GM19351 (cell line): Measurements from ENCODE around the gene SYNE3.

Experiments used
- ATAC-seq: cut with Tn5 transposase; IDR thresholded peaks from one replicate; pipeline ENCODE4 v1.9.1; 2021; ENCODE audit warnings: mild to moderate bottlenecking, moderate library complexity; ENCODE audit not compliant: unreplicated experiment

SYNE3 gene

DNA sequence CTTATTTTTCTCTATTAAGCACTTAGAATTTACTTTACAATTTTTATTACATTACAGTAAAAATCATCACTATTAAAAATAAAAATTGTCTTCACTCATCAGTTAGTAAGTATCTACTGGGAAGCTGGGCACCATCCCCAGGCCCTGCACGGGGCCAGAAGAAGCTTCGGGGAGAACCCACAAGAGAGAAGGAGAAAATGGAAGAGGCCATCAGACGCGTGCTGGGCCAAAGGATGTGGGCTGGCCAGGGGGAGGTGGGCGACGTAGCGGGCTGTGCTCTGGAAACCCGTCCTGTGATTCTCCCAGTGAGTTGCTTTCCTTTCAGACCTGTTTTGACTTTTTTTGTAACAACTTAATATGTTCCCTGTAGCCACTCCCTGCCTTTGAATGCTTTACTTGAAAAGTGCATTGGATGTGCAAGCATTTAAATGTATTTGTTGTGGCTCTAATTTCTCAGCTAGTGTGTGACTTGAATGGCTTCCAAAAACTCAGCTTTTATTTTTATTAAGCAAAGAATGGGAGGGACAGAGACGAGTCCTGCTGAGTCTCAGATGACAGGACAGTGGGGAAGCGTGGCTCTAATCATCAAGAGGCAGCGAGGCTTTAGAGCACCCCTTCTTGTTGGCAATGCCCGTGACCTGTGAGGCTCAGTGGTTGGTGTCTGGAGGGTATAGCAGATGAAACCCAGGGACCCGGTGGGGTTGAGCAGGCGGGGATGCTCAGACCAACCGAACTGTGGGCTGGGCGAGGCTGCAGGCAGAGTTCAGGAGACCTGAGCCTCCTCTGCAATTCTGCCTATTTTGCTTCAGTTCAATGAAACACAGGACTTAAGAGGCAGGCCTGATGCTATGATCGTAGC, 38.8 kb downstream of the SYNE3 start:
- ATAC-seq, result no peak

GRCh38 chr14:95476747-95477146, 39.7 kb downstream of the SYNE3 start:
- ATAC-seq, result no peak

- ATAC-seq, result no peak
These were observed 40.8 kb downstream of the SYNE3 start for GRCh38 chr14:95475540-95476240.

DNA sequence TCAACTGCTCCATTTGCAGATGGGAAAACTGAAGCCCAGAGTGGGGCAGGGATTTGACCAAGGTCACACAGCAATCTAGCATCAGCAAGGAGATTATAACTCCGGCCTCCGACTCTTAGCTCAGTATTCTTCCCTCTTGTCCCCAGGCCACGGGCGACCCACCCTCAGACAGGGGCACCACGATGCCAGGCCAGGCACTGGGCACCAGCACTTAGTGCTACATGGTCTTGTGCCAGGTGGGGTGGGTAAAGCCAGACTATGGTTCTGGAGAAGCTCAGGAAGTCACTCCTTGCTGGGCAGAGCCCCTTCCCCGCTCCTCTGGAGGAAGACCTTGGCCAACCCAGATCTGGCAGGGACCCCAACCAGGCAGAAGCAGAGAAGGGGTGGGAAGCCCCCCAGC, 41.5 kb downstream of the SYNE3 start:
- no peak for ATAC-seq

DNA sequence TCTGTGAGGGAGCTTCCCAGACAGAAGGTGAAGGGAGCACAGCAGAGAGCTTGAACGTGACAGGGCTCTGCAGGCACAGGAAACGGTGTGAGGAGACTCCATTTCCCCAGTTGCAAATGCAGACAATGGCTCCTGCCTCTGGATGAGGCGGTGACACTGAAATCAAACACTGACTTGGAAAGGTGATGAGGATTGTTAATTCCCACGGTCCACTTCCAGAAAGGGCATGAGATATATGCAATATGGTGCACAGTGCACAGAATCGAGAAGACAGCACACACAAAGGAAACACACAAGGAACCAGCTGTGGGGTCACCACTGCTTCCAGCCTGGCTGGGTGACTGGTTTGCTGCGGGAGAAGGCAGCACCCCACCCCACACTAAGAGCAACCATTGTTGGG, 42.0 kb downstream of the SYNE3 start:
- ATAC-seq, result no peak

GRCh38 chr14:95472819-95473251, 43.6 kb downstream of the SYNE3 start:
- ATAC-seq, result no peak

DNA sequence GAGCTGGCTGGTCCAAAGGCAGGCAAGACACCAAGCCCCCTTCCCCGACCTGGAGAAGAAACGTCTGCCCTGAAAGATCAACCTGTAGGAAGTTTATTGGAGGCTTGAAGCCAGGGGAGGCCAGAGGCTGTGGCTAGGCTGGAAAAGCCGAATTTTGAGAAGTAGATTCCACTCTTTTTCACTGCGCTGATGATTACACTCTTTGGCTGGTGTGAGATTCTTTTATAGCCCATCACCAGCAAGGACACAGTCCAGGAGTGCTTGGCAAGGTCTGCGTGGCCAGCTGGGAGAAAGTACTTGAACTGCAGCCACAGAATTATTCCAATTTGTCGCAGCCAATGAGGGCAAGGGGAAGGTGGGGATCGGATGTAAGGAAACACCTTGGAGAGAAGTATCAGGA, 45.0 kb downstream of the SYNE3 start:
- no peak for ATAC-seq

DNA sequence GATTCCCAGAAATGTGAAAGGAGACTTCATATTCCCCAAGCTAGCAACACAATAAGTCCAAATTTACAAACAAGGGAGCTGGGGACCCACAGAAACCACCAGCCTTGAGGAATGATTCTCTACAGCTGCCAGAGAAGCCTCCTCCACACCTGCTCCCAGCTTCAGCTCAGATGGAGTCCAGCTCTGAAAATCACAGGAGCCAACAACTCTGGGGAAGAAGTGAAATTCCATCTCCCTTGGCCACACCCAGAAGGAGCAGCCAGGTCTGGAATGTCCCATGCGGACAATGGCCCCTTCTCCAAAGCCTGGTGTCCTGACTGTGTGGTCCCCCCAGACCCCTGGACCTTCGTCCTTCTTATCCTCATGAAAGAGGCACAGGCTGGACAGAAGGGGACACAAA, 45.4 kb downstream of the SYNE3 start:
- ATAC-seq, result no peak

GRCh38 chr14:95469134-95469481, 47.3 kb downstream of the SYNE3 start:
- ATAC-seq, result no peak

GRCh38 chr14:95468448-95469133, 47.9 kb downstream of the SYNE3 start:
- no peak for ATAC-seq

DNA sequence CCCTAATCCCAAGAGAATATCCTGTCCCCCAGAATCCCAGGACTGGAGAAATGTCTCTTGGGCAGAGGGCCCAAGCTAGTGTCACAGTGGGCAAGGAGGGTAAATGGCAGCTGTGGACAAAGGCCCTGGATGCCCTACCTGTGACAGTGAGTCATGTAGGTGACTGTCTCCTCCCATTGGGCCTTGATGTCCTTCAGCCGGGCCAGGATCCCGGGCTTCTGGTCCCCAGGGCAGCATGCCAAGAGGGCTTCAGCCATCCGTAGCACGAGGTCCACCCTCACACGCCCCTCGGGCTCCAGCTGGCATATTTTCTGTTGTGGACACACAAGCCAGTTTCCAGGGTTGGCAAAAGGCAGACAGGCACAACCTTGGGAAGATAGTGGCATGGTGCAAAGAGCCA, 48.8 kb downstream of the SYNE3 start:
- no peak for ATAC-seq

DNA sequence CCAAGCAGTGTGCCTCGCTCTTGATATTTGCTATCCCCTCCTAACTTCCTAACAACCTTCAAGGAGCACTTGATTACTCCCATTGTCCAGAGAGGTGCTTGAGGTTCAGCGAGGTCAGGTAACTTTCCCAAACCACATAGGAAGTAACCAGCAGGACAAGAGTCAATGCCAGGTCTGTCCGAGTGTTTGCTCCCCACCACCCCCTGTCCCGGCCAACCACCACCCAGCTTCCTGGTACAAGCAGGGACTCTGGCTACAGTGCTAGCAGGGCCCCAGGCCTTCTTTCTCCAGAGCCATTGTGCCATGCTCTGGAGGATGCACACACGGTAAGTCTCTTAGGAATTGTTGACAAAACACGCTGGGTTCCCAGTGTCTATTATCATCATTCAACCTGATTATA, 49.2 kb downstream of the SYNE3 start:
- ATAC-seq, result no peak
